ENCODE data around the gene ADGRA1.

Gene ADGRA1

DNA sequence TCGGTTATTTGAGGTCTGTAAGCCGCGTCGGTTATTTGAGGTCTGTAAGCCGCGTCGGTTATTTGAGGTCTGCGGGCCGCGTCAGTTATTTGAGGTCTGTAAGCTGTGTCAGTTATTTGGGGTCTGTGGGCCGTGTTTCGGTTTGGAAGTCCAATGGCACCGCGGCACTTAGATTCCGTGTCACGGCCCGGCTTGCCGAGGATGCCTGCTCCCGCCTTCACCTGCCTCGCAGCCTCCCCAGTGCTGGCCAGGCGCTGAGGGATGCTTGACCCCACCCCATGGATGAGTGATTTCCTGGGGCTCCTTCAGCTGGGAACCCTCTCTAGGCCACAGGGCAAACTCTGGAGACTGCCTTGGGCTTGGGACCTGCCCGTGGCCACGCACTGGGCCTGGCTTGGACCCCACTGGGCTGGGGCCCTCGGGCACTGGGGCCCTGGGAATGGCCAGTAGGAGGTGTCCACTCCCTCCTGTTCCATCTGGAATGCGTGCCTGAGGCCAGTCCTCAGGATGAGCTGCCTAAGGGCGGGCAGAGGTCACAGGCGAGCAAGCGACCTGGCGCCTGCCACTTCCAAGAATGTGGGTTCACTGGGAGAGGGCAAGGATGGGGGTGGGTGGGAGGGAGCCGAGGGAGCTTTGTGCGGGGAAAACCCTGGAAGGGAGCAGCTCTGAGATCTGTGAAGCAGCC is 25.6 kb downstream of the ADGRA1 start:
- no peak for DNase-seq (ENCODE audit: low read depth)

DNA sequence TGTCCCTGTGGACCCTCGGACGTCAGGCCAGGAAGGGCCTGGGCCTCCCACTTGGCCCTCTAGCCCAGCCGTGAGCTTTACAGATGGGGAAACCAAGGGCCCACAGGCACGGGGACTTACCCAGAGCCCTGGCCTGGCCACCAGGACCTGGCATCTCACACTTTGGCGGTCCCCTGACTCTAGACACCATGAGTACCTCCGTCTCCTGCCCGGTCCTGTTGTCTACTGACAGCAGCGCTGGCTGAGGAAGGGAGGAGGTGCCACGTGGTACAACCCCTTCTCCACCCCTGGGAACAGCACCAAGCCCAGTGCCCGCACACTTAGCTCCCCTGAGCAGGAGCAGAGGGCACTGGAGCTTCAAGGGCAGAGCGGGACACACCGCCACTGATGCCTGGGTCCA is 26.1 kb downstream of the ADGRA1 start:
- DNase-seq (ENCODE audit: low read depth): no peak

DNA sequence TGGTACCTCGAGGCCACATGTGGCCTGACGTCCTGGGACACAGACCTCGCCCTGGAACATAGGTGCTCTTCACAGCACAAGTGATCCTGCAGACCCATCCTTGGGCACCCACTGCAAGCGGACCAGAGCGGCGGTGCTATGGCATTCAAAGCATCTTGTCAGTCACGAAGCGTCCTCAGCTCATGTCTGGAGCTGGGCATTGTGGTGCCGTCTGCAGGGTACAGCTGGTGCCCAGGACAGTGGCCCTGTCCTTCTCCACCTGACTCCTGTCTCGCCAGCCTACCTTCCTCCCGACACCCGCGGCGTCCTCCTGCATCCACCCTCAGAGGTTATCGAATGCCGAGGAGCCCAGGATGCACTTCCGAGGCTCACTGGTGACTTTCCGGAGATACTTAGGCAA is 26.5 kb downstream of the ADGRA1 start:
- DNase-seq (ENCODE audit: low read depth): no peak

DNA sequence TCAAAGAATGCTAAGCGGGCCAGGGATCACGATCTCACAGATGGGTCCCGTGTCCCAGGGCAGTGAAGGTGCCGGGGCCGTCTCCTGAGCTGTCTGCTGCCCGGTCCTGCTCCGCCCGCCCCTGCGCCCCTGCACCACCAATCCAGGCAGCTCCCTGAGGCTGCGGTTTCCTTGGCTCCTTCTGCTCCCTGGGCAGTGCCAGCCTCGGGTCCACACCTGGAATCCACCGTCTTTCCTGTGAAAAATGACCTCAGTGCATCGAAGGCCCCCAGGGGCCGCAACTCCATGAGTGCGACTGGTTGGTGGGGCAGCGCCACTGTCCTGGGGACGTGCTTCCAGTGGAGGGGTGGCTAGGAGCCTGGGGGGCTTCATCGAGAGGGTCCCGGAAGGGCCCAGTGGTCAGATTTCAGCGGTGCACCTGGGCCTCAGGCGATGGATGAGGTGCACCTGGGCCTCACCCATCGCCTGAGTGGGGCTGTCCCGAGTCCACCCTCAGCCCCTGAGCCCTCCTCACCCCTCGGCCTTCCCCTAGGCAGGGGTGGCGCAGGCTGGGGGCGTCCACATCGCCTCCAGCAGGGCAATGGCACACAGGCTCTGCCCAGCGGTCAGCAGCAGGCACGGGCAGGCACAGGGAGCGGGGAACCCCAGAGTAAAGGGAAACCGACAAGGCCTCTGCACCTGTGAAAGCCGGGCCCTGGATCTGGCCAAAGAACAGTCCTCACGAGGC is 27.2 kb downstream of the ADGRA1 start:
- DNase-seq (ENCODE audit: low read depth): no peak

DNA sequence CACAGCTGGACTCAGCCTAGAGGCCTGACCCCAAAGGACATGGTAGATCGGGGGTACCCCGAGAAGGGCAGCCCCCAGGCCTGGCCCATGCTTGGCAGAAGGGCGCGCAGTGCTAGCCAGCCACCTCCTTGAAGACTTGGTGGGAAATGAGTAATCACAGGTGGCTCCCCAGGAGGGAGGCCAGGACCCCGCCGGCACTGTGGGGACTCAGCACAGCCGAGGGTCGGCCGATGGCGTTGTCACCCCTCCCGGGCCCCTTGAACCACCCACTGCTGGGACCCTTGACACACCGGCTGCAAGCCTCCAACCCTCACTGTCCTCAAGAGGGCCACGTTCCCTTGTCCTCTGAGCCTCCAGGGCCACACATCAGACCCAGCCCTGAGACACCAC is 27.7 kb downstream of the ADGRA1 start:
- no peak for DNase-seq (ENCODE audit: low read depth)

DNA sequence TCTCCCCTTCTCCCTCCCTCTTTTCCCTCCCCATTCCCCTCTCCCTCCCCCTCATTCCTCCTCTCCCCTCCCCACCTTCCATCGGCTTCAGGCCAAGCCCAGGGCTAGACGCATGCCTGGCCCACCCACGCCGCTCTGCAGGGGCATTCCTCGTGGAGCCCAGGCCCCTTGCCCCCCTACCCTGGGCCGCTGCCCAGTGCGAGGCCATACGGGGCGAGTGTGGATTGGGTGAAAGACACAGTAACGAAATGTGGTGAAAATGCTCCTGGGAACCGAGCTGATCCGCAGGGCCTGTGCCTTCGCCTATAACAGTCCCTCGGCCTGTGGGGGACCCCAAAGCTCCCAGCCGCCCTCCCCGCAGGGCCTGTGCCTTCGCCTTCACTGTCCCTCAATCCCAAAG is 28.3 kb downstream of the ADGRA1 start:
- no peak for DNase-seq (ENCODE audit: low read depth)

DNA sequence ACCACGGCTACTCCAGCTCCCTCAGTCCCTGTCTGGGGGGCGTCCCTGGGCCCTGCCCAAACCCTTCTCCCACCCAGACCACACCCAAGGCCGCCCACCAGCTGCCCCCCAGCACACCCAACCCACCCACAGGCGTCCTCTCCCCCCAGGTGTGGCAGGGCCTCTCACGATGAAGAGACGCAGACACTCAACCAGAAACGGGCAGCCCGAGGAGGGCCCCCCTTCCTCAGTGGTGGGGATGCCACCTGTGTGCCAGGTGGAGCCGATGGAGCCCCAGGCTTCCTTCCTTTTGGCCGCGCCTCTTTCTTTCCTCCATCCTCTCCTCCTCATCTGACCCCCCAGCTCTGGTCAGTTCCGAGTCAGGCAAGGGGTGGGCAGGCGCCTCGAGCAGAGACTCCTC is 28.7 kb downstream of the ADGRA1 start:
- DNase-seq (ENCODE audit: low read depth): no peak

DNA sequence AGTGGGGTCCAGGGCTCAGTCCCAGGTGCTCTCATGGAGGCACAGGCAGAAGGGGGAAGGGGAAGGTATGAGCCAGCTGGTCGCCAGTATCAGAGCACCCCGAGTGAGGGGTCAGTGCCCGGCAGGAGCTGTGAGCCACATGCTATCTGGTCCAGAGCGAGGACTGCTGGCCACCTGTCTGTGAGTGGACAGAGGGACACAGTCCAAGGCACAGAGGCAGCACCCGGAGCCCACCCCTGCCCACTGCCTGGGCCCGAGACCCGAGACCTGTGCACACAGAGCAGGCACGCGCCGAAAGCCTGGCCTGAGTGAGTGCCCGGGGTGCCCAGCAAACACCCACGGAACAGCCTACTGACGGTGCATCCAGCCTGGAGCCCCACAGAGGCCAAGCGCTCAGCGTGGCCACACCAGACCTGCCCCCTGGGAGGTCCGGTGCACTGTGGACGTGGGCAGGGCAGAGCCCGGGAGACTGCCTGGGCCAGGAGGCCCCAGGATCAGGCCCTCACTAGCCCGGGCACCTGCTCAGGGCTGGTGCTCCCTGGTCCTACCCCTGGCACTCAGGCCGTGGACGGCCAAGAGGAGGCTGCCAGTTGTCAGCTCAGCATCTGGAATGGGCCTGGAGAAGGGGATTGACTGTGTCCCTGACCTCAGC is 29.4 kb downstream of the ADGRA1 start:
- no peak for DNase-seq (ENCODE audit: low read depth)

DNA sequence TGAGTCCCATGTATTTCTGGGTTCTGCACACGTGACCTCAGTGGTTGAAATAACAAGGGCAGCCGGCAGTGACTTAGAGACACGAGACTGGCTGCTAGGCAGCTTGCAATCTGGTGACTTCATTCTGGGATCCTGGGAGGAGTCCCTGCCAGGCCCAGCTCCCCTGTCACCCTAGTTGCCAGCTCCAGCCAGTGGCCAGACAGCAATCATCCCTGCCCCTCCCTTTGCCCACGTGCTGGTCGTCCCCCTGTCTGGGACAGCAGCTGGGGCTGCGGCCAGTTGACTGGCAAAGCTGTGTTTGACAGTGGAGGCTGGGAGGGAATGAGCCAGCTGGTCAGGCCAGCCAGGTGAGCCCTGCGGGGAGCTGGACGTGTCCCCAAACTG is 30.0 kb downstream of the ADGRA1 start:
- DNase-seq (ENCODE audit: low read depth): no peak

DNA sequence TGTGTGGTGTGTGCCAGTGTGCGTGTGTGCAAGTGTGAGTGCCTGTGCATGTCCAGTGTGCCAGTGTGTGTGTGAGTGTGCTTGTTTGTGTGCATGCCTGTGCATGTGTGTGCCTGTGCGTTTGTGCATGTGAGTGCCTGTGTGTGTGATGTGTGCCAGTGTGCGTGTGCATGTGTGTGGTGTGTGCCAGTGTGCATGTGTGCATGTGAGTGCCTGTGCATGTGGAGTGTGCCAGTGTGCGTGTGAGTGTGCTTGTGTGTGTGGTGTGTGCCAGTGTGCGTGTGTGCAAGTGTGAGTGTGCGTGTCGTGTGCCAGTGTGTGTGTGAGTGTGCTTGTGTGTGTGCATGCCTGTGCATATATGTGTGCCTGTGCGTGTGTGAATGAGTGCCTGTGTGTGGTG is 33.8 kb downstream of the ADGRA1 start:
- DNase-seq (ENCODE audit: low read depth): no peak

DNA sequence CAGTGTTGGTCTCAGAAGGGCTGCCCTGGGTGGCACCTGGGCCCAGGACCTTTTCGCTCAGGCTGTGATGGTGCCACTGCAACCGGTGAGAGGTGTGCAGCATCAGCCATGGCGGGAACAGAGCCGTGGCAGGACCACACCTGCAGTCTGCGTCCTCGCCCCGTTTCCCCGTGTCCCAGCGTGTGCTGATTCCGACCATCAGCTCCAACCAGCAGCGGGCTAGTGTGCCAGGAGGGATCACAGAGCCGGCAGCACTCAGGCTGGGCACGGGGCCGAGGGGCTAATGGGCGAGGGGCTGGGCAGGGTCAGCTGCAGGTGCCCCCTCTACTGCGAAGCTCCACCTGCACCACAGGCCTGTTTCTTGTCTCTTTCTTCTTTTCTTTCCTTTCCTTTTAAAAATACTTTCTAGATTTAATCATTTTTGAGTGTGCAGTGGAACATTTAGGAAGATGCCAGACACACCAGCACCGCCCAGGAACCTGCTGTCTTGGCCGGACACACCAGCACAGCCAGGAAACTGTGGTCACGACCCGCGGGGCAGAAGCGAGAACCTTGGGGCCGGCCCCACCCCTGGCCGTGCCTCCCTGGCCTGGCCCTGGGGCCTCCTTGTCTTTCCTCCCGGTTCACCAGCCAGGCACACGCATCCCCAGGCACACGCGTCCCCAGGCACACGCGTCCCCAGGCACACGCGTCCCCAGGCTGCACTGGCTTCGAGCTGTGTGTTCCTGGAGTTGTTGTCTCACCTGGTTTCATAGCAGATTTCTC is 34.6 kb downstream of the ADGRA1 start:
- no peak for DNase-seq (ENCODE audit: low read depth)

DNA sequence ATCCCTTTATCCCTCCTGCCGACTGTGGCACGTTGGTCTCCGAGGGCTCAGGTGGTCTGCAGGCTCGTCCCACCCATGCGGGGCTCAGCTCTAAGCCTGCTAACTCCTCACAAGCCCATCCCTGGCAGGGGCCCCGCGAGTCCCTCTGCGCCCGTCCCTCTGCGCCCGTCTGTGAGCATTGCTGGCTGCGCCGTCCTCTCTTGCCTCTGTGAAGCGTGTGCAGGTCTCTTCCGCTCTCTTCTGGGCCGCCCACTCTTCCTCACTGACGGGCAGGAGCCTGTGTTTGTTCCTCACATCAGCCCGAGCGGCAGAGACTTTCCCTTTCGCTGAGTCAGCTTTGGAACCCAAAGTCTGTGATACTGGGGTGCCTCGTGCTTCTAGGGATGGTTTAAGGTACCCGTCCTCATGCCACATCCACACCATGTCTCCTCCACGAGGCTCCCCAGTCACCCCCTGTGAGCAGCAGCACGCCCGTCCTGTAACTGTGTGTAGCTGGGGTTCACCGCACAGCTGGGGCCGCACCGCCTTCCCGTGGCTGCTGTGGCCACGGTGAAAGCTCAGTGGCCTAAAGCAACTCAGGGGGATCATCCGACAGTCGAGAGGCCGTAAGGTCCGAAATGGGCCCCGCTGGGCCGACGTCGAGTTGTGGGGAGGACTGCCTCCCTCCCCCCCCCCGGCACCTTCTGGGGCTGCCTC is 35.5 kb downstream of the ADGRA1 start:
- no peak for DNase-seq (ENCODE audit: low read depth)

DNA sequence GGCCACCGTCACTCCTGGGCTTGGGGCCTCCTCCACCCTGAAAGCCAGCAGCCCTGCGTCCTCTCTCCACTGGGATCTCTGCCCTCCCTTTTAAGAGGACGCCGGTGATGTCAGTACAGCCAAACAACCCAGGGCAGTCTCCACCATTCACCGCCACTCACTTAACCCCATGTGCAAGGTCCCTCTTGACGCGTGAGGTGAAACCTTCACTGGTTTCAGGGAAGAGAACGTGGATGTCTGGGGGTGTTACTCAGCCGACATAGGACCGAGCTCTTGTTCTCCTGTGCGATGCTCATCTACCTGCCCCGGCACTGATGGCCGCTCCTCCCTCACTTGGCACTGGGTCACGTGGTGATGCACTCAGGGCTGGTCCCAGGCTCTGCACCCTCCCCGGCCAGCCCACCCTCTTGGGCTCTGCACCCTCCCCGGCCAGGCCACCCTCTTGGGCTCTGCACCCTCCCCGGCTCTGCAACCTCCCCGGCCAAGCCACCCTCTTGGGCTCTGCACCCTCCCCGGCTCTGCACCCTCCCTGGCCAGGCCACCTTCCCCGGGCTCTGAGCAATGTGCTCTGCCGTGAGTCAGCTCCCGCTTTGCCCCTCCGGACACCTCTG is 36.1 kb downstream of the ADGRA1 start:
- no peak for DNase-seq (ENCODE audit: low read depth)

DNA sequence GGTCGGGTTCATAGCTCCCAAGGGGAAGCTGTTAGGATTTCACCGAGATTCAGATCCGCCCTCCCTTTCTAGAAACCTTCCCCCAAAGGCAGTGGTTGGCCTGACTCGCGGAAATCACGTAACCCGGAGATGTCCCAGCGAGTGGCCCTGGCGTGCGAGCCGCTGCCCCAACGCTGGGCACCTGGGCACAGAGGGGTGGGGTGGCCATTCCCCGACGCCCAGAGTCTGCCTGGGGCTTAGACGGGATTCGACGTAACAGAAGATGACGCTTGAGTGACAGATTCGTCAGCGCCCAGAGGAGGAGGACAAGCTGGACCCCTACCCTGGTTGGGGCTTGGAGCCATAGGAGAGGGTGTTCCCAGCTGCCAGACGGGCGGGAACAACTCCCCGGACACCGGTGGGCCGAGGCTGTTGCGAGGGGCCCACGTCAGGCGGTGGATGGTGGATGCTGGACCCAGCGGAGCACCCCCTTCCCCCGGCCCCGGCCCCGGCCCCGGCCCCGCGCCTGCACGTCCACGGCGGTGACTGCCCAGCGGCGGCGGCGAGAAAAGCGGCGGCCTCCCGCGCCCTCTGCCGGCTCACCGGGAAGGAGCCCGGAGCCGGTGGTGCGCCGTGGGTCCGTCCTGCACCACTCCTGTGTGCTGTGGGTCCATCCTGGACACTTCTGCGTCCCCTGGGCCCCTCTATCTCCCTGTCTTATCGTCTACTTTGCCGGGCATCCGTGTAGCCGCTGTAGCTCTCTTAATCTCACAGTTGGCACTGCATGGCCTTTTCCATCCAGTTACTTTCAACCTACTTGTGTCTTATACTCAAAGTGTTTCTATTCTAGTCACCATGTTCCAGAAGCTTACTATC is 36.9 kb downstream of the ADGRA1 start:
- DNase-seq (ENCODE audit: low read depth): no peak

DNA sequence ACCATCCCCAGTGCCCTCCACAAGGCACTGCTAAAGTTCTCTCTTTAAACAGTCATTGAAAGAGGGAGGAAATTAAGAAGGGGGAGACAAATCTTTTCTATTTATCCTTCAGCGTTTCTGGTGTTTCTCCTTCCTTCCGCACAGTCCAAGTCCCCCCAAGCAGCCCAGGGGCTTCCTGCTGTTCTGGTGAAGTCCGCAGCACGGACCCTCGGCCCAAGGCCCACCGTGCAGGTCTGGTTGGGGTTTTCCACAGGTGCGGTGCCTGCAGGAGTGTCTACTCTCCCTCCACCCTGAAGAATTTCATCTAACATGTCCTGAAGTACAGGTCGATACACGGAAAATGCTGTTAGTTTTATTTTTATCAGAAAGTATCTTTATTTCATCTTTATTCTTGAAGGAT is 38.2 kb downstream of the ADGRA1 start:
- DNase-seq (ENCODE audit: low read depth): no peak

DNA sequence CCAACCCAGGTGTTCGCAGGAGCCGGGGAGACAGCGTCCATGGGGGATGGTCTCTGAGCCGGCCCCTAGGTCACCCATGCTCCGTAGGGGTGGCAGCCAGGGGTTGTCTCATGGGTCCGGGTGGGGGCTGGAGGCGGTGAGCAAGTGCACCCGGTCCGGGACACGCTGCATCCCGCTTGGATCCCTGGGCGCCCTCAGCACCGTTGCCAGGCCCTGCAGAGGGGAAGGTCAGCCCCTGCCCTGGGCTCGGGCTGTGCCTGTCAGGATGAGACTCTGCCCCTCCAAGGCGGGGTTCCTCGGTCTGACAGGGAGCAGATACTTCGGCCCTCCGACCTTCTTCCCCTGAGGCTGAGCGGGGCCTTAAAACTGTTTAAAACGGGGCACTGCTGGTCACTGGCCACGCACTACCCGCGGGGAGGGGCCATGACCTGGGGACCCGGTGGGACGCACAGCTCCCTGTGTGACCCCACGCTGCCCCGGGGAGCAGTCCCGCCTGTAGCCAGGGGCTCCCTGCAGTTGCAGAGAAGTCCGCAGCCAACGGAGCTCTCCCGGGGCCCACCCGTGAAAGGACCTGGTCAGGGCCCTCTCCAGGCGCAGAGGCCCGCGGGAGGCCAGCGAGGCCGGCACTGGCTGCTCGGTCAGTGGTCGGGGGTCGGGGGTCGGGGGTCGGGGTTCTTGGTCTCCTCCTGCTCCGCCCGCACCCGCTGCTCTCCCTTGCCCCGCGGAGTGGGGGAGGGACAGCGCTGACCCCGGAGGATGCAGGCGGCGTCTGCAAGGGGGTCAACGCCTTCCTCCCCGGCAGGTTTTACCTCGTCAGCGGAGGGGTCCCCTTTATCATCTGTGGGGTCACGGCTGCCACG is 38.9 kb downstream of the ADGRA1 start:
- DNase-seq (ENCODE audit: low read depth): no peak

DNA sequence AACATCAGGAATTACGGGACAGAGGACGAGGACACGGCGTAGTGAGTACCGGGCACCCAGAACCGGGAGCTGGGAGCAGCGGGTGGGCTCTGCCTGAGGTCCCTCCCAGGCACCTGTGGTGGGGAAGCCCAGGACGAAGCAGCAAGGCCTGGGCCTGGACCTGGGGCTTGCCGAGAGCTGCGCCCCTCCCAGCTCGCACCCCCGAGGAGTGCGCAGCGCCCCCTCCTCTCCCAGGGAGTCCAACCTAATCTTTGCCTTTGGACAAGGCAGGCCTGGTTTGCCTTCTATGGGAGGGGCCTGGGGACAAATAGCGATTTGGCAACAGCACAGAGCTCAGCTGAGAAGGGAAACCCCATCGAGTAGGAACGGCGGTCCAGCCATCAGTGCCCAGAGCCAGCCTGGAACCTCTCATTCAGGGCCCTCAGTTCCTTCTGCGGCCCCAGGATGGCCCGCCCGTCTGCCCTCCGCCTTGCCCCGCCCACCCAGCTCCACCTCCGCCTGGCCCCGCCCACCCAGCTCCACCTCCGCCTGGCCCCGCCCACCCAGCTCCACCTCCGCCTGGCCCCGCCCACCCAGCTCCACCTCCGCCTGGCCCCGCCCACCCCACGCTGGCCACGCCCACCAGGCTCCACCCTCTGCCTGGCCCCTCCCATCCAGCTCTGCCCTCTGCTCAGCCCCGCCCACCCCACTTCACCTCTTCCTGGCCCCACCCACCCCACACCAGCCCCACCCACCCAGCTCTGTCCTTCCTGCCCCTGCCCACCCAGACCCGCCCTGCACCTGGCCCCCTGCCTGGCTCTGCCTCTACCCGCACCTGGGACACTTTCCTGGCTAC is 39.8 kb downstream of the ADGRA1 start:
- DNase-seq (ENCODE audit: low read depth): peak; percentile 28
